HG02623 (cell line): Measurements from ENCODE around the gene TNFRSF1B.

Experiments used
- ATAC-seq: cut with Tn5 transposase; IDR thresholded peaks from one replicate; pipeline ENCODE4 v1.9.1; 2021; ENCODE audit warnings: moderate library complexity; ENCODE audit not compliant: unreplicated experiment

Gene TNFRSF1B

GRCh38 chr1:12157366-12158231, 9.2 kb upstream of the TNFRSF1B start:
- no peak for ATAC-seq

DNA sequence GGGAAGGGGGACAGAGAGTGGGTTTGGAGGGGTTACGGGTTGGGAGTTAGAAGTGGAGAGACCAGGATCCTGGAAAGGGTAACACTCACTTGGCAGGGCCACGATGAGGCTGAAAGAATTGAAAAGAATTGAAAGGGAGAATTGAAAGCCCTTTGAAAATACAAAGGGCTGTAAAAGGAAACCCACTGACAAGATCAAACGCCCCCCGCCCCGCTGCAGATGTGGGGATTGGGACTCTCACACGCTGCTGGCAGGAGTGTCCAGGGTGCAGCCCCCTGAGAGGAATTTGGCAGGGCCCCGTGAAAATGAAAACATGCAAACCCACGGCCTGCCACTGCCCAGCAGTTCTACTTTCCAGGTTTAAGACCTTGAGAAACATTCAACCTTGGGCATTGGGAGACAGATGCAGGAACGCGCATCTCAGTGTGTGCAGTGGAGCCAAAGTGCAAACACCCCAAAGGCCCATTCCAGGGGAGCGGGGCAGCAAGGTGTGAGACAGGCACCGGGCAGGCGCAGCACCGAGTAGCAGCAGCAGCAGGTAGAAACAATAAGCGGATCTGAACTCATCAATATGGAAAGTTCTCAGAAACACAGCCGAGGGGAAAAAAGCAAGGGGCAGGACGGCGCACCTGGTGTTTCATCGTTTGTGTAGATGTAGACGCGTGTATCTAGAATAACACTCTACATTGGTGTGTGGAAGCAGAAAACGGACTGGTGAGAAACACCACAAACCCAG, 8.3 kb upstream of the TNFRSF1B start:
- ATAC-seq = no peak

- ATAC-seq = no peak
These were observed 7.0 kb upstream of the TNFRSF1B start for GRCh38 chr1:12159816-12160215.

DNA sequence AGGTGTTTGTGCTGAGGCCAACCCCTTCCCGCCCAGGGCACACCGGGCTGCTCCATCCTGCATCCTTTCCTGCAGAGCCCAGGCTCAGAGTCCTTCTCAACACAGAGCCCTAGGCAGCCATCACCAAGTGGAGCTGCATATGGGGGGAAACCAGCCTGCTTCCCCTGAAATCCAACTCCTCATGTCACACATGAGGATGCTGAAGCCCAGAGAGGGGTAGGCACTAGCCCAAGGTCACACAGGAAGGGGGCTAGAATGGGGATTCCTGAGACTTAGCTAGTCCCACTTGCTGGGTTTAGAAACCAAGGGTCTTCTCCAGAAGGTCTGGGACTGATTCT, 5.5 kb upstream of the TNFRSF1B start:
- no peak for ATAC-seq

- peak; percentile 67 for ATAC-seq
These were observed 4.9 kb upstream of the TNFRSF1B start for GRCh38 chr1:12161662-12162458.

DNA sequence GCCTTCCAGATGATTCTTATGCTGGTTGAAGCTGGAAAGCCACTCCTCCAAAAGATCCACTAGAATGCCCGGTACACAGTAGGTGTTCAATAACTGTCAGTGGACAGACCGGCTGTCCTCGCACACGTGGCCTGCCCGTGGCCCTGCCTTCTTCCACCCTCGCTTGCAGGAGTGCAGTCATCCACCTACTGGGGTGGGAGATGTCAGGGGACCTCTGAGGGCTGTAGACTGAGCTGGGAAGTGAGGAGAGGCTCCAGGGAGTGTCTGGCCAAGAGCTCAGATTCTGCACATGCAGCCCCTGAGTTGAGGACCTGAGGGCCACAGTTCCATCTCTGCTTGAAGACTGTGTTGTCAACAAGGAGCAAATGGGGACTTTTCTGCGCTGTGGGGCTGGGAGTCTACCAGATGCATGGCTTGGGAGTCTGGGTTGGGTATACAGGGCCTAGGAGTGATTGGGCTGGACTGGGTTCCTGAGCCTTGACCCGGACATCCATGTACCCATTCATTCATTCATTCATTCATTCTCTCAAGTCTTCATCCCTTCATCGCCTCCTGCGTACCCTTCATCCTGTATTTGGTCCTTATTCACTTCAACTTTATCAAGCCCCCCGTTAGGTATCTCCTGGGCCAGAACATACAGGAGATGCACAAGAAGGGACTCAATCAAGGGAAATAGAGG, 4.2 kb upstream of the TNFRSF1B start:
- ATAC-seq = no peak

DNA sequence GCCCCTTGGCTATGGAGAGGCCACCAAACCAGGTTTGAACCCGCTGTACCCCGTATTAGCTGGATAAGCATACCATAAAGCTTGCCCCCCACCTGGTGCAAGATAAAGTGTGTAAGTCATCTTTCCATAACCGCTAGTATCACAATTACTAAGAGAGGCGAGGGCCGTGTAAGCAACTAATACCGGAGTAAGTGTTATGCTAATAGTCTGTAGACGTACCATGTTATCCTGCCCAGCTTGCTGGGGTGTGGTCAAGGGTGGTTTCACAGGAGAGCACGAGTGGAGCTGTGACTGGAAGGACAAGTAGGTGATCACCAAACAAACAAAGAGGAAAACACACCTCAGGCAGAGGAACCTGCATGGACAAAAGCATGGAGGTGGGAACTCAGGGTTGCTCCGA, 3.6 kb upstream of the TNFRSF1B start:
- ATAC-seq = no peak

GRCh38 chr1:12164210-12164609, 2.6 kb upstream of the TNFRSF1B start:
- ATAC-seq = no peak

- ATAC-seq = no peak
These were observed 1.4 kb upstream of the TNFRSF1B start for GRCh38 chr1:12165342-12165741.

- ATAC-seq = peak; percentile 19
These were observed 970 bp downstream of the TNFRSF1B start for GRCh38 chr1:12167493-12168429.

DNA sequence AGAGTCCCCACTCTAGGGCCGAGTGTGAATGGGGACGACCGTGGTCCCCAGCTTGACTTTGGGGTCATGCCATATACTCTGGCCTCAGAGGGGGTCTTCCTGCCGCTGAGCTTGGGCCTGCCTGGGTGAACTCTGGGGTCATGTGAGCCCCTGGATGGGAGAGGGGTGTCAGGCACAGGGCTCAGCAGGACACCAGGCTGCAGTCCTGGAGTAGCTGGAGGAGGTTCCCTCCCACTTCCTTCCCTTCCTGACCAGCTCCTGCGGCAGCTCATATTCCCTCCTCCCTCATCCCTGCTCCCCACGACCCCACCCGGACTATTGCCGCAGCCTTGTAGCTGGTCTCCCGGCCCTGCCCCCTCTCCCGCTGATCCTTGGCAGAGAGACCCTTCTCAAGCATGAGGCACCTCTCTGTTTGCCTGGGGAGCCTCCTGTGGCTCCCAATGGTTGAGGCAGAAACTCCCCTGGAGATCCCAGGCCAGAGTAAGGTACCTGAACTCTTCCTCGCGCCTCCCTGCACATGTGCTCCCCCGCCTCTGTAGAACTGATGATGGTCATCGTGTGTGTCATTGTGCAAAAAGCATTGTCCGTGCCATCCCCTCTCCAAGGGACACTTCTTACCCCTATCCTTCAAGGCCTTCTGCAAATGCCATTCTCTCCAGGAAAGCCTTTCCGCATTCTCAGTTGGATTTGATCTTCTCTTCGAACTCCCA, 1.8 kb downstream of the TNFRSF1B start:
- no peak for ATAC-seq

DNA sequence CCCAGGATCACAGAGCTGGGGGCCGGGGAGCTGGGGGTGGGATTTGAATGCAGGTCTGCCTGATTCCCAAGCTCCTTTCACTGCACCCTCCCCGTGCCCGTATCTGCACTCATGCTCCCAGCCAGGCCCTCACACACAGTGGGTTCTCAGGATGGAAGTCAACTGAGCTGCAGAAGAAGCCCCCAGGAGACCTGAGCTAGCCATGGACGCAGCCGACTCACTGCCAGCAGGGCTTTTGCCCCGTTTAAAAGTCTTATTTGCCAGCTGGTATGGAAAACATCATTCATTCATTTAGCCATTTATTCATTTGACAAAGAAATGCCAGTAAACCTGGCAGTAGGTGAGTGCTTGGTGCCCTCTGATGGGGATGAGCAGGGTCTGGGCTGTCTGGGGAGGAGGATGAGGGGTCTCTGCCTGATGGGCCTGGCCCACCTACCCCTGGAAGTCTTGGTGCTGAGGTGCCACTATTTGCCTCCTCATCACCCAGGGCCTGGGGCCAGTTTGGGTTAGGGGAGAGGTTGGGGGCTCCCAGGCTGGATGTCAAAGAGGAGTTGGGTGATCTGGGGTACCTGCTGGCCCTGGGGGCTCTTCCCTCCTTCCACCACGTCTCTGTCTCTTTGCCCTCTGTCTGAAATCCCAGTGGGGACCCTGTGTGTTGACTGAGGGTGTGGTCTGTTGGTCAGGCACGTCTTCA, 2.8 kb downstream of the TNFRSF1B start:
- no peak for ATAC-seq

- ATAC-seq = no peak
These were observed 3.5 kb downstream of the TNFRSF1B start for GRCh38 chr1:12170263-12170671.

- ATAC-seq = no peak
These were observed 4.6 kb downstream of the TNFRSF1B start for GRCh38 chr1:12171206-12172041.

GRCh38 chr1:12172042-12172851, 5.5 kb downstream of the TNFRSF1B start:
- ATAC-seq = no peak

- no peak for ATAC-seq
These were observed 6.3 kb downstream of the TNFRSF1B start for GRCh38 chr1:12173041-12173509.

DNA sequence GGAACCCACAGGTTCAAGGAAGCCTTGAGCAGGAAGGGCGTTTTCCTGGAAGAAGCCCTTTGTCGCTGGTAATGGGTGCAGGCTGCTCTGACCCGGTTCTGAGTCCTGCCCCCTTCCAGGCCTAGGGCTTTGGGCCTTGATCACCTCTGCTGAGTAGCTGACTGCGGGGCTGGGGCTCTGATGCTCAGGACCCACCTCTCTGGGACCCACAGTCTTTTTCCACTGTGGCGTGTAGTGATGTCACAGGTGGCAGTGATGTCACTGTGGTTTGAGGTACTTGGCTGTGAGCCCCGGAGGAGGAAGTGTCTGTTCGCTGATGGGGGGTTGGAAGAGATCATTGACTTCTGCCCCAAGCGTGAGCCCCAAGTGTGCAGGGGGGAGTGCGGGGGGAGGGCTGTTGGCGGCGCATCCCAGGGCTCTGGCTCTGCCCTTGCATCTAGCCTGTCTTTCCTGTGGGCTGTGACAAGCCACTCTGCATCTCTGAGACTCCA, 6.9 kb downstream of the TNFRSF1B start:
- no peak for ATAC-seq
